OCI-LY1 (cell line): Measurements from ENCODE around the gene KLHL6.
"Not testable (repeated sequence)": the region's sequence is repeated elsewhere in the genome, so short reads cannot be mapped to it uniquely, and the experiment has no call there.

Experiments used
- H2AFZ ChIP-seq: fragments of 200-600 bp; sonication (generic), shearing (Covaris generic); 2 replicates; pipeline ENCODE4 v1.6.0; 2014; ENCODE audit warnings: antibody characterized with exemption, mild to moderate bottlenecking, low read length
- H3F3A ChIP-seq: fragments of 200-600 bp; sonication (generic), shearing (Covaris generic); 2 replicates; pipeline ENCODE4 v1.6.0; 2014; ENCODE audit warnings: mild to moderate bottlenecking, antibody characterized with exemption, low read length, moderate library complexity; ENCODE audit not compliant: insufficient read depth
- H3K27ac ChIP-seq: fragments of 200-600 bp; sonication (generic); 2 replicates; pipeline ENCODE4 v1.5.1; 2014; ENCODE audit warnings: low read length, mixed run types, mild to moderate bottlenecking, low read depth; ENCODE audit not compliant: poor library complexity, severe bottlenecking
- H3K27me3 ChIP-seq: fragments of 200-600 bp; sonication (generic); 2 replicates; pipeline ENCODE4 v1.6.0; 2014; ENCODE audit warnings: antibody characterized with exemption, mild to moderate bottlenecking, low read length, moderate library complexity; ENCODE audit not compliant: insufficient read depth
- H3K36me3 ChIP-seq: fragments of 200-600 bp; sonication (generic); 2 replicates; pipeline ENCODE4 v1.6.1; 2014; ENCODE audit warnings: mild to moderate bottlenecking, antibody characterized with exemption, low read length, moderate library complexity, mixed read lengths; ENCODE audit not compliant: insufficient read depth
- H3K4me1 ChIP-seq: fragments of 200-600 bp; sonication (generic); 2 replicates; pipeline ENCODE4 v1.5.1; 2014; ENCODE audit warnings: mild to moderate bottlenecking, low read length, moderate library complexity; ENCODE audit not compliant: insufficient read depth, severe bottlenecking
- H3K4me2 ChIP-seq: fragments of 200-600 bp; sonication (generic), shearing (Covaris generic); 2 replicates; pipeline ENCODE4 v1.6.1; 2014; ENCODE audit warnings: low read length
- H3K4me3 ChIP-seq: fragments of 200-600 bp; sonication (generic); 2 replicates; pipeline ENCODE4 v1.5.1; 2014; ENCODE audit warnings: low read length, low read depth, mild to moderate bottlenecking, mixed read lengths; ENCODE audit not compliant: poor library complexity, severe bottlenecking
- H3K79me2 ChIP-seq: fragments of 200-600 bp; shearing (Covaris generic); 2 replicates; pipeline ENCODE4 v1.6.1; 2016; ENCODE audit warnings: mixed run types, low read length, mixed read lengths; ENCODE audit not compliant: insufficient read depth
- H3K9ac ChIP-seq: fragments of 200-600 bp; sonication (generic), shearing (Covaris generic); 2 replicates; pipeline ENCODE4 v1.6.1; 2014; ENCODE audit warnings: mild to moderate bottlenecking, low read length, mixed read lengths
- H3K9me2 ChIP-seq: fragments of 200-600 bp; sonication (generic), shearing (Covaris generic); 2 replicates; pipeline ENCODE4 v1.6.1; 2014; ENCODE audit warnings: low read depth, mild to moderate bottlenecking, low read length, mixed read lengths
- H3K9me3 ChIP-seq: fragments of 200-600 bp; shearing (Covaris generic); 2 replicates; pipeline ENCODE4 v1.6.1; 2014; ENCODE audit warnings: low read length, mixed read lengths
- H4K20me1 ChIP-seq: fragments of 200-600 bp; sonication (generic), shearing (Covaris generic); 2 replicates; pipeline ENCODE4 v1.6.0; 2016; ENCODE audit warnings: mild to moderate bottlenecking, low read length; ENCODE audit not compliant: insufficient read depth
- EZH2 ChIP-seq: fragments of 200-600 bp; sonication (generic), shearing (Covaris generic); IDR thresholded peaks from 2 replicates; pipeline ENCODE4 v1.8.0; 2017; ENCODE audit warnings: borderline replicate concordance, mixed run types, mild to moderate bottlenecking, antibody characterized with exemption, low read length, moderate library complexity, mixed read lengths
- TF ChIP-seq, protein P1 (sequence below): fragments of 200-600 bp; sonication (generic), shearing (Covaris generic); IDR thresholded peaks from 2 replicates; pipeline ENCODE4 v1.5.1; 2017; ENCODE audit warnings: mild to moderate bottlenecking, antibody characterized with exemption, low read length, moderate library complexity, mixed read lengths

The KLHL6 gene

DNA sequence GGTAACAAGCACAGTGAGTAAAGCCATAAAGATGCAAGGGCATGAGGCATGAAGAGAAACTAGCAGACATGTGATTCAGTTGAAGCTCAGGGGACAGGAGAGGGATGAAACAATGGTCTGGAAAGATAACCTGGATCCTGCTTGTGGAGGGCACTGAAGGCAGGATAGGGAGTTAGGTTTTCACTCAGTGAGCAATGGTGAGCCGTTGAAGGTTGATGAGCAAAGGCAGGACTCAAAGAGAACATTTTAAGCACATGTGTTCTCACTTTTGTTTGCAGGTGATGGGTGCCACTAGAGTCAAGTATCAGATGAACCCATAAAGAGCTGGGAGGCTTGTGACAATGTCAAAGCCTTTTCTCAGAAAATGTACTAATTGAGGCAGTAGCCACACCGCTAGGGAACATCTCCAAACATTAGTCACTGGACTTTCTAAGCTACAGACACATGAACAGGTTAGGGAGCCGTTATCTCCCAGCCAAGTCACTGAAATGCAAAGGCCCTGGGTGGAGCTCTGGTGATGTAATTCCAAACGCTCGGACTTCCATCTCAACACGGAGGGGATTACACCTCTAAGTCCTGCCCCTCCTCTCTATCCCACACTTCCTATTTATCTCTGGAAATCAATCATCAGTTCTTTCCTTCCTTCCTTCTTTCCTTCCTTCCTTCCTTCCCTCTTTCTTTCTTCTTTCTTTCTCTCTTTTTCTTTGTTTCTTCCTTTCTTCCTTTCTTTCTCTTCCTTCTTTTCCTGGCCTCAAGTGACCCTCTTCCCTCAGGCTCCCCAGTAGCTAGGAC, 22.7 kb downstream of the KLHL6 start:
- Histone ChIP-seq H3K79me2 (peaks cover 82% of the 10 kb centered on the region), H4K20me1 (no peaks in the 10 kb centered on the region), H3K9ac (peak overlapping the region; percentile 37; the same call in 1 of the 2 replicates), H3K27me3 (no peaks in the 10 kb centered on the region), H3K36me3 (peaks cover 45% of the 10 kb centered on the region), H3K9me2 (no peaks in the 10 kb centered on the region), H3K4me1 (peaks cover 92% of the 10 kb centered on the region), H3K27ac (peak overlapping the region; percentile 85), H3K4me2 (no peak overlapping the region; the same call in 1 of the 2 replicates), H3K4me3 (no peak overlapping the region), H2AFZ (no peak overlapping the region), H3K9me3 (no peaks in the 10 kb centered on the region), H3F3A (no peaks in the 10 kb centered on the region)
- TF ChIP-seq, protein P1, sequence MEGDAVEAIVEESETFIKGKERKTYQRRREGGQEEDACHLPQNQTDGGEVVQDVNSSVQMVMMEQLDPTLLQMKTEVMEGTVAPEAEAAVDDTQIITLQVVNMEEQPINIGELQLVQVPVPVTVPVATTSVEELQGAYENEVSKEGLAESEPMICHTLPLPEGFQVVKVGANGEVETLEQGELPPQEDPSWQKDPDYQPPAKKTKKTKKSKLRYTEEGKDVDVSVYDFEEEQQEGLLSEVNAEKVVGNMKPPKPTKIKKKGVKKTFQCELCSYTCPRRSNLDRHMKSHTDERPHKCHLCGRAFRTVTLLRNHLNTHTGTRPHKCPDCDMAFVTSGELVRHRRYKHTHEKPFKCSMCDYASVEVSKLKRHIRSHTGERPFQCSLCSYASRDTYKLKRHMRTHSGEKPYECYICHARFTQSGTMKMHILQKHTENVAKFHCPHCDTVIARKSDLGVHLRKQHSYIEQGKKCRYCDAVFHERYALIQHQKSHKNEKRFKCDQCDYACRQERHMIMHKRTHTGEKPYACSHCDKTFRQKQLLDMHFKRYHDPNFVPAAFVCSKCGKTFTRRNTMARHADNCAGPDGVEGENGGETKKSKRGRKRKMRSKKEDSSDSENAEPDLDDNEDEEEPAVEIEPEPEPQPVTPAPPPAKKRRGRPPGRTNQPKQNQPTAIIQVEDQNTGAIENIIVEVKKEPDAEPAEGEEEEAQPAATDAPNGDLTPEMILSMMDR: no peak
- TF ChIP-seq EZH2: no peak

DNA sequence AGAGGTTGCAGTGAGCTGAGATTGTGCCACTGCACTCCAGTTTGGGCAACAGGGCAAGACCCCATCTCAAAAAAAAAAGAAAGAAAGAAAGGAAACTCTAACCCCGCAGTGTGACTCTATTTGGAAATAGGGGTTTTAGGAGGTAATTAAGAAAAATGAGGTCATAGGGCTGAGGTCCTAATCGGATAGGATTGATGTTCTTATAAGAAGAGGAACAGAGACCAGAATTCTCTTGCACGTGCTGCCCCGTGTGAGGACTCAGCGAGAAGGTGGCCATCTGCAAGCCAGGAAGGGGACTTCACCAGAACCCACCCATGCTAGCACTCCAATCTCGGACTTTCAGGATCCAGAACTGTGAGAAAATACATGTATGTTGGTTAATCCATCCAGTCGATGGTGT, 25.8 kb downstream of the KLHL6 start:
- Histone ChIP-seq H3K9ac (no peak overlapping the region), H3K36me3 (peaks cover 73% of the 10 kb centered on the region), H3K4me1 (peaks cover 89% of the 10 kb centered on the region), H4K20me1 (no peaks in the 10 kb centered on the region), H3K9me2 (no peaks in the 10 kb centered on the region), H2AFZ (no peak overlapping the region), H3K27ac (peak overlapping the region; percentile 51), H3K9me3 (no peaks in the 10 kb centered on the region), H3K27me3 (no peaks in the 10 kb centered on the region), H3K4me3 (no peak overlapping the region), H3K4me2 (no peak overlapping the region), H3F3A (no peaks in the 10 kb centered on the region), H3K79me2 (peaks cover 73% of the 10 kb centered on the region)
- TF ChIP-seq EZH2: no peak
- TF ChIP-seq, protein P1: no peak

DNA sequence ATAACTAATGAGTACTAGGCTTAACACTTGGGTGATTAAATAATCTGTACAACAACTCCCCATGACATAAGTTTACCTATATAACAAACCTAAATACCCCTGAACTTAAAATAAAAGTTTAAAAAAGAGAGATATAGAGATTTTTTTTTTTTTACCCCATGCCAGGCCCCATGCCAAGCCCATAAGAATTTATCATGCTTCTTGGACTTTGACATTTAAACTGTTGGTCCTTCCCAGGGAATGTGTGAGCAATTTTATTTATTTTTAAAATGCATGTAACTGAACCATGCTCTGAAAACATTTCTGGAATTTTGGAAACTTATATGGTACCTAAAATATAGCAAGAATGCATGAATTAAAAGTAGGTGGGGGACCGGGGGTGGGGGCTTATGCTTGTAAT, 26.3 kb downstream of the KLHL6 start:
- H2AFZ ChIP-seq: no peak overlapping the region
- H3K9ac ChIP-seq: no peak overlapping the region
- H3K36me3 ChIP-seq: peaks cover 78% of the 10 kb centered on the region
- no peaks in the 10 kb centered on the region for H4K20me1 ChIP-seq
- no peaks in the 10 kb centered on the region for H3F3A ChIP-seq
- H3K79me2 ChIP-seq: peaks cover 68% of the 10 kb centered on the region
- no peaks in the 10 kb centered on the region for H3K9me2 ChIP-seq
- H3K9me3 ChIP-seq: no peaks in the 10 kb centered on the region
- H3K4me2 ChIP-seq: no peak overlapping the region
- no peak for TF ChIP-seq EZH2
- TF ChIP-seq, protein P1: no peak
- H3K4me3 ChIP-seq: no peak overlapping the region
- H3K27ac ChIP-seq: no peak overlapping the region
- no peaks in the 10 kb centered on the region for H3K27me3 ChIP-seq
- peaks cover 84% of the 10 kb centered on the region for H3K4me1 ChIP-seq

DNA sequence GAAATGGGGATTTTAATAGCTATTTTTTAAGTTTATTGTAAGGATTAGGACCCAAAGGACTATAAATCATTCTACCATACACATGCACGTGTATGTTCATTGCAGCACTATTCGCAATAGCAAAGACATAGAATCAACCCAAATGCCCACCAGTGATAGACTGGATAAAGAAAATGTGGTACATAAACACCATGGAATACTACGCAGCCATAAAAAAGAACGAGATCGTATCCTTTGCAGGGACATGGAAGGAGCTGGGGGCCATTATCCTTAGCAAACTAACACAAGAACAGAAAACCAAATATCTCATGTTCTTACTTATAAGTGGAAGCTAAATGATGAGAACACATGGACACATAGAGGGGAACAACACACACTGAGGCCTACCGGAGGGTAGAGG, 26.7 kb downstream of the KLHL6 start:
- H3K36me3 ChIP-seq: peaks cover 82% of the 10 kb centered on the region
- H3K9me2 ChIP-seq, H3K9ac ChIP-seq, H3K9me3 ChIP-seq, H2AFZ ChIP-seq, H3K27me3 ChIP-seq, H3K4me3 ChIP-seq, H4K20me1 ChIP-seq, H3K4me2 ChIP-seq, H3F3A ChIP-seq: not testable (repeated sequence)
- H3K27ac ChIP-seq: peak overlapping the region; percentile 81
- peaks cover 79% of the 10 kb centered on the region for H3K4me1 ChIP-seq
- peaks cover 63% of the 10 kb centered on the region for H3K79me2 ChIP-seq
